HCT116 (cell line): ENCODE results near the gene PLEKHJ1. TPM values are rescaled to one million over a fixed set of nuclear protein-coding genes. Genes with fewer than 3 reads are reported as not detected.

Source experiments
- ATAC-seq: fragments of 200-7000 bp; cut with Tn5 transposase; 2 replicates; pipeline ENCODE4 v1.9.1; 2020; ENCODE audit warnings: mild to moderate bottlenecking, moderate library complexity
- BruUV-seq: library from RNA; stranded (reverse); fragments of 400-500 nt; replicated peaks from 2 replicates; lab custom pipeline; 2021; lab: Mats Ljungman, UMichigan
- CTCF ChIA-PET: fragments of 300-600 bp; sonication (Branson Sonifier 250); formaldehyde crosslinking; loops from one replicate; lab custom pipeline; 2021; ENCODE audit warnings: antibody characterized with exemption; lab: Charles Lee
- POLR2A ChIA-PET: fragments of 300-600, 350-600 bp; sonication (Branson Sonifier 250); formaldehyde crosslinking; loops from one replicate; lab custom pipeline; 2021; ENCODE audit warnings: antibody characterized with exemption; lab: Charles Lee
- RAD21 ChIA-PET, 2 experiments: fragments of 300-600 bp; sonication (Branson Sonifier 250); formaldehyde crosslinking; loops; one replicate each; lab custom pipeline; 2023; ENCODE audit warnings: low total read pairs in 2 of 2; ENCODE audit not compliant: uncharacterized antibody in 2 of 2, unreplicated experiment in 2 of 2, low non-redundant PET in 1 of 2; lab: Charles Lee
- DNase-seq: peaks from one replicate; pipeline ENCODE4 v3.0.0-alpha.2; 2010; ENCODE audit warnings: low read depth, low spot score
- H2AFZ ChIP-seq: fragments of 200-600 bp; shearing (Covaris generic), sonication (generic); 2 replicates; pipeline ENCODE4 v1.6.1; 2017; ENCODE audit warnings: low read depth, mixed run types, mixed read lengths, antibody characterized with exemption, low read length; ENCODE audit not compliant: poor library complexity, severe bottlenecking
- H3K27ac ChIP-seq: 2 replicates; pipeline ENCODE4 v1.5.1; 2012; ENCODE audit warnings: low read depth, low read length
- H3K27me3 ChIP-seq: fragments of 200-600 bp; sonication (generic); 2 replicates; pipeline ENCODE4 v1.6.1; 2016; ENCODE audit warnings: mixed run types, low read length, mixed read lengths; ENCODE audit not compliant: insufficient read depth
- H3K36me3 ChIP-seq, 2 experiments: fragments of 200-500 bp in 1 of 2; fragments of 200-600 bp in 1 of 2; sonication (Bioruptor generic) in 1 of 2; sonication (generic) in 1 of 2; 2 replicates each; pipeline versions ENCODE4 v1.5.1 to v1.6.1; 2014 to 2016; ENCODE audit warnings: low read length in 2 of 2, inconsistent platforms in 1 of 2, mixed read lengths in 1 of 2, mixed run types in 1 of 2; ENCODE audit not compliant: insufficient read depth in 2 of 2, control insufficient read depth in 1 of 2
- H3K4me1 ChIP-seq, 2 experiments: fragments of 200-600 bp in 1 of 2; sonication (generic) in 1 of 2; 2 replicates each; pipeline versions ENCODE4 v1.5.1 to v1.6.1; 2012 to 2017; ENCODE audit warnings: low read length in 2 of 2, inconsistent platforms in 1 of 2, mild to moderate bottlenecking in 1 of 2, mixed read lengths in 1 of 2, mixed run types in 1 of 2, moderate library complexity in 1 of 2; ENCODE audit not compliant: insufficient read depth in 2 of 2, control insufficient read depth in 1 of 2
- H3K4me2 ChIP-seq: fragments of 200-600 bp; sonication (generic); 2 replicates; pipeline ENCODE4 v1.6.1; 2017; ENCODE audit warnings: mixed run types, low read length, mixed read lengths
- H3K4me3 ChIP-seq, 2 experiments: fragments of 200-600 bp in 1 of 2; sonication (generic) in 1 of 2; replicated peaks in 1 of 2; 2 replicates each; pipeline ENCODE4 v1.5.1; 2011 to 2016; ENCODE audit warnings: low read length in 2 of 2, control low read depth in 1 of 2, low read depth in 1 of 2, mild to moderate bottlenecking in 1 of 2, mixed read lengths in 1 of 2, mixed run types in 1 of 2
- H3K79me2 ChIP-seq: fragments of 200-600 bp; sonication (generic); 2 replicates; pipeline ENCODE4 v1.6.1; 2017; ENCODE audit warnings: mild to moderate bottlenecking, mixed run types, low read length, moderate library complexity, mixed read lengths; ENCODE audit not compliant: insufficient read depth
- H3K9ac ChIP-seq: fragments of 200-600 bp; sonication (generic); 2 replicates; pipeline ENCODE4 v1.6.1; 2016; ENCODE audit warnings: low read length, mixed read lengths
- H3K9me2 ChIP-seq: fragments of 200-600 bp; sonication (generic), shearing (Covaris generic); 2 replicates; pipeline ENCODE4 v1.6.1; 2017; ENCODE audit warnings: mixed run types, mild to moderate bottlenecking, moderate library complexity; ENCODE audit not compliant: insufficient read depth
- H3K9me3 ChIP-seq, 2 experiments: fragments of 200-500 bp in 1 of 2; fragments of 200-600 bp in 1 of 2; sonication (Bioruptor generic) in 1 of 2; sonication (generic) in 1 of 2; 2 replicates each; pipeline ENCODE4 v1.6.1; 2014 to 2017; ENCODE audit warnings: low read length in 2 of 2, mixed read lengths in 2 of 2, inconsistent platforms in 1 of 2, low read depth in 1 of 2, mild to moderate bottlenecking in 1 of 2, mixed run types in 1 of 2, moderate library complexity in 1 of 2; ENCODE audit not compliant: control insufficient read depth in 1 of 2, insufficient read depth in 1 of 2
- H4K20me1 ChIP-seq: fragments of 200-600 bp; sonication (generic), shearing (Covaris generic); 2 replicates; pipeline ENCODE4 v1.6.1; 2017; ENCODE audit warnings: mixed run types, mild to moderate bottlenecking, moderate library complexity; ENCODE audit not compliant: insufficient read depth
- CBX3 ChIP-seq: IDR thresholded peaks from 2 replicates; pipeline ENCODE4 v1.6.1; 2012; ENCODE audit warnings: low read depth
- CTCF ChIP-seq, 3 experiments: fragments of 200-600 bp in 1 of 3; sonication (generic) in 1 of 3; IDR thresholded peaks in 2 of 3; conservative IDR thresholded peaks in 1 of 3; 2 replicates each; pipeline ENCODE4 v1.5.1; 2012 to 2017; ENCODE audit warnings: low read depth in 2 of 3, low read length in 2 of 3, antibody characterized with exemption in 1 of 3, borderline replicate concordance in 1 of 3, control low read depth in 1 of 3, mild to moderate bottlenecking in 1 of 3, mixed read lengths in 1 of 3, mixed run types in 1 of 3, moderate library complexity in 1 of 3; ENCODE audit not compliant: insufficient read depth in 1 of 3
- EGR1 ChIP-seq: IDR thresholded peaks from 2 replicates; pipeline ENCODE4 v1.6.1; 2012; ENCODE audit warnings: low read depth
- ELF1 ChIP-seq: IDR thresholded peaks from 2 replicates; pipeline ENCODE4 v1.6.1; 2012; ENCODE audit warnings: low read depth, borderline replicate concordance
- EZH2phosphoT487 ChIP-seq: fragments of 200-600 bp; IDR thresholded peaks from 2 replicates; pipeline ENCODE4 v1.6.1; 2018; ENCODE audit warnings: antibody characterized with exemption, borderline replicate concordance
- FOSL1 ChIP-seq: IDR thresholded peaks from 2 replicates; pipeline ENCODE4 v1.6.1; 2012; ENCODE audit warnings: low read depth
- JUND ChIP-seq: IDR thresholded peaks from 2 replicates; pipeline ENCODE4 v1.6.1; 2012
- POLR2A ChIP-seq: IDR thresholded peaks from 2 replicates; pipeline ENCODE4 v1.7.0; 2011; ENCODE audit warnings: borderline replicate concordance; ENCODE audit not compliant: insufficient read depth, insufficient read length; ENCODE audit errors: extremely low read depth
- RAD21 ChIP-seq: IDR thresholded peaks from 2 replicates; pipeline ENCODE4 v1.6.1; 2012; ENCODE audit warnings: low read depth, mild to moderate bottlenecking
- REST ChIP-seq: IDR thresholded peaks from 2 replicates; pipeline ENCODE4 v1.6.1; 2012; ENCODE audit warnings: low read depth
- SIN3A ChIP-seq: IDR thresholded peaks from 2 replicates; pipeline ENCODE4 v1.6.1; 2012; ENCODE audit warnings: low read depth
- SP1 ChIP-seq: IDR thresholded peaks from 2 replicates; pipeline ENCODE4 v1.6.1; 2012; ENCODE audit warnings: low read depth
- YY1 ChIP-seq: IDR thresholded peaks from 2 replicates; pipeline ENCODE4 v1.6.1; 2011; ENCODE audit warnings: low read length, low read depth, moderate library complexity, mild to moderate bottlenecking; ENCODE audit not compliant: insufficient replicate concordance; ENCODE audit errors: extremely low read depth
- ZFX ChIP-seq: fragments of 450-650 bp; IDR thresholded peaks from 2 replicates; pipeline ENCODE4 v1.6.1; 2017
- ZNF274 ChIP-seq: fragments of 200-500 bp; sonication (Bioruptor generic); IDR thresholded peaks from 2 replicates; pipeline ENCODE4 v1.6.1; 2014; ENCODE audit warnings: mild to moderate bottlenecking, low read depth, low read length, inconsistent platforms
- intact Hi-C: fragments of 100-400 bp; cut with micrococcal nuclease; formaldehyde crosslinking; loops from 2 replicates; pipeline ENCODE4 v1.10.0; 2022
- total RNA-seq: library from RNA; stranded (reverse); gene quantifications from one replicate; pipeline ENCODE4 v1.2.1, GENCODE V29; 2021; ENCODE audit not compliant: unreplicated experiment
- TF ChIP-seq, protein P1 (sequence below): IDR thresholded peaks from 2 replicates; pipeline ENCODE4 v1.6.1; 2012

PLEKHJ1 gene
- total RNA-seq, 1 experiment from 2014 or later, result 88.2 TPM

DNA sequence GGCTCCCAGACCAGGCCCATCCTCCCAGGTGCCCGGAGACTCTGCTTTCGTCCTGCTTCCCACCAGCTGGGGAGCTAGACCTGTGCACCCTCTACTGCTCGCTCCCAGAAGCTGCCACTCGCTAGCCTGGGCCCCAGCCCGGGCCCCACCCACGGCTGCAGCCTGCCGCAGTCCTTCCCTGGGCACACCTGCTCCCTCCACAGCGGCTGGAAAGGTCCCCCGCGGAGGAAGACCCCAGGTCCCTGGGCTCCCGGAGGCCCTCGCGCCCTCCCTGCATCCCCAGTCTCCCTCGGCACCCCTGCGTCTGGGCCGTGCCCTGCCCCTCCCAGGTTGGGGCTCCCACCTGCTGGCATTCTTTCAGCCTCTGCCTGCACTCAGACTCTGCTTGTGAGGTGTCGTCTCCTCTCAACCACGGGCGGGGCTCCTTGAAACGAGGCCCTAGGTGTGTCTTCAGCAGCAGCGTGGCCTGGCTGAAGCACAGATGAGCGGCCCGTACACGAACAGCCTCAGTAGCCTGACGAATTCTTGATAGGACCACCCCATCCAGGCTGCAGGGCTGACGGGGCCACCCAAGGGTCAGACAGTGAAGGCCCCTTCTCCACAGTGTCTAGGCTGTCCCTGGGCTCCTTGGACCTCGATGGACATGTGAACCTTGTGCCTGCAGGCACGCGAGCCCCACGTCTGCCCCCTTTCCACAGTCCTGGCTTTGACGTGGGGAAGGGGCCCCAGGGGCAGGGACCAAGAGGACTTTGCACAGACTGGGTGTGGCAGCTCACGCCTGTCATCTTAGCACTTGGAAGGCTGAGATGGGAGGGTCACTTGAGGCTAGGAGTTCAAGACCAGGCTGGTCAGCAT is 44.4 kb downstream of the PLEKHJ1 start:
- Histone ChIP-seq H3K4me1 (no peaks in the 10 kb centered on the region), H3K9ac (no peak overlapping the region), H2AFZ (no peak overlapping the region), H3K27me3 (no peaks in the 10 kb centered on the region), H3K36me3 (peaks cover 23 to 48% of the 10 kb centered on the region in 2 experiments; a peak in 3 of 4 replicates), H3K27ac (no peak overlapping the region; the same call in 1 of the 2 replicates), H3K9me2 (no peaks in the 10 kb centered on the region), H3K4me3 (no peak overlapping the region), H3K4me2 (no peak overlapping the region), H3K9me3 (no peaks in the 10 kb centered on the region), H3K79me2 (peaks cover 66% of the 10 kb centered on the region), H4K20me1 (no peaks in the 10 kb centered on the region)
- DNase-seq (no peak), ATAC-seq (peak; percentile 22; the same call in 1 of the 2 replicates)
- intact Hi-C loops, result no loop called here
- no TSS peak for BruUV-seq
- CTCF ChIA-PET, result no interaction called here
- RAD21 ChIA-PET, result no interaction called here
- TF ChIP-seq ZNF274 (no peak), ELF1 (no peak), RAD21 (no peak), EZH2phosphoT487 (no peak), CTCF (IDR thresholded peaks at IDR 0.05 in 2 of 3, conservative IDR thresholded peaks at IDR 0.05 in 1 of 3; ENCODE audit: borderline replicate concordance in 1 of 3, insufficient read depth in 1 of 3, low read depth in 2 of 3, low read length in 2 of 3) (no peak), POLR2A (no peak), EGR1 (no peak), JUND (no peak), FOSL1 (no peak), SIN3A (no peak), REST (no peak), YY1 (no peak), SP1 (no peak), ZFX (no peak), CBX3 (no peak)
- TF ChIP-seq, protein P1, sequence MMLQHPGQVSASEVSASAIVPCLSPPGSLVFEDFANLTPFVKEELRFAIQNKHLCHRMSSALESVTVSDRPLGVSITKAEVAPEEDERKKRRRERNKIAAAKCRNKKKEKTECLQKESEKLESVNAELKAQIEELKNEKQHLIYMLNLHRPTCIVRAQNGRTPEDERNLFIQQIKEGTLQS, result no peak
- POLR2A ChIA-PET, result no interaction called here
